Caco-2 (cell line): ENCODE data around the gene CIITA. TPM values are rescaled to one million over a fixed set of nuclear protein-coding genes. Genes with fewer than 3 reads are reported as not detected.
"Not testable (repeated sequence)": the region's sequence is repeated elsewhere in the genome, so short reads cannot be mapped to it uniquely, and the experiment has no call there.

Experiments used
- BruUV-seq: library from RNA; stranded (reverse); fragments of 400-500 nt; replicated peaks from 2 replicates; lab custom pipeline; 2021; lab: Mats Ljungman, UMichigan
- CTCF ChIA-PET: fragments of 300-600 bp; sonication (Branson Sonifier 250); formaldehyde crosslinking; loops from one replicate; lab custom pipeline; 2022; ENCODE audit warnings: antibody characterized with exemption; lab: Charles Lee
- POLR2A ChIA-PET: fragments of 300-600 bp; sonication (Branson Sonifier 250); formaldehyde crosslinking; loops from one replicate; lab custom pipeline; 2022; ENCODE audit warnings: antibody characterized with exemption; lab: Charles Lee
- DNase-seq, 2 experiments: peaks; one replicate each; pipeline versions ENCODE4 v3.0.0 to v3.0.0-alpha.2; 2020 to 2022
- H3K27me3 ChIP-seq: replicated peaks from 2 replicates; pipeline ENCODE4 v1.6.0; 2011; ENCODE audit warnings: low read length; ENCODE audit not compliant: control insufficient read depth, insufficient read depth
- H3K36me3 ChIP-seq: 2 replicates; pipeline ENCODE4 v1.5.1; 2011; ENCODE audit warnings: low read length; ENCODE audit not compliant: control insufficient read depth, insufficient read depth
- H3K4me1 ChIP-seq: fragments of 250-450 bp; sonication (Bioruptor Pico); 2 replicates; pipeline ENCODE4 v1.5.1; 2020; ENCODE audit warnings: mild to moderate bottlenecking
- H3K4me3 ChIP-seq: 2 replicates; pipeline ENCODE4 v1.5.1; 2011; ENCODE audit warnings: low read depth, mild to moderate bottlenecking, control low read depth, low read length
- H3K9me3 ChIP-seq: fragments of 250-450 bp; sonication (Bioruptor Pico); 2 replicates; pipeline ENCODE4 v1.5.1; 2020; ENCODE audit warnings: mild to moderate bottlenecking, moderate library complexity
- H3K27ac Mint-ChIP-seq: one replicate; pipeline ENCODE4 v1.8.0; 2022; ENCODE audit warnings: mixed read lengths; ENCODE audit not compliant: unreplicated experiment
- H3K27me3 Mint-ChIP-seq: one replicate; pipeline ENCODE4 v1.8.0; 2022; ENCODE audit warnings: mixed read lengths; ENCODE audit not compliant: insufficient read depth, unreplicated experiment
- H3K36me3 Mint-ChIP-seq: one replicate; pipeline ENCODE4 v1.8.0; 2022; ENCODE audit warnings: mild to moderate bottlenecking, mixed read lengths; ENCODE audit not compliant: insufficient read depth, unreplicated experiment
- H3K4me1 Mint-ChIP-seq: one replicate; pipeline ENCODE4 v1.8.0; 2022; ENCODE audit warnings: low read depth, mixed read lengths; ENCODE audit not compliant: unreplicated experiment
- H3K4me3 Mint-ChIP-seq: one replicate; pipeline ENCODE4 v1.8.0; 2022; ENCODE audit warnings: mild to moderate bottlenecking, moderate library complexity, mixed read lengths; ENCODE audit not compliant: unreplicated experiment
- H3K9me3 Mint-ChIP-seq: one replicate; pipeline ENCODE4 v1.8.0; 2022; ENCODE audit warnings: mixed read lengths; ENCODE audit not compliant: unreplicated experiment
- intact Hi-C: fragments of 100-400 bp; cut with micrococcal nuclease; formaldehyde crosslinking; loops from one replicate; pipeline ENCODE4 v1.10.0; 2022; ENCODE audit not compliant: unreplicated experiment
- total RNA-seq: library from RNA; stranded (reverse); gene quantifications from 2 replicates; pipeline ENCODE4 v1.2.3, GENCODE V29; 2022
- TF ChIP-seq, protein P1 (sequence below), 2 experiments: fragments of 200-600 bp in 1 of 2; IDR thresholded peaks; 1 replicate in 1 of 2; 2 replicates in 1 of 2; pipeline versions ENCODE4 v1.5.1 to v1.8.0; 2011 to 2022; ENCODE audit warnings: antibody characterized with exemption in 1 of 2, control low read depth in 1 of 2, inconsistent platforms in 1 of 2, low read depth in 1 of 2, low read length in 1 of 2, mild to moderate bottlenecking in 1 of 2, moderate library complexity in 1 of 2; ENCODE audit not compliant: insufficient read depth in 1 of 2, severe bottlenecking in 1 of 2, unreplicated experiment in 1 of 2

CIITA gene
- total RNA-seq, 1 experiment from 2014 or later, result 0.27 TPM

DNA sequence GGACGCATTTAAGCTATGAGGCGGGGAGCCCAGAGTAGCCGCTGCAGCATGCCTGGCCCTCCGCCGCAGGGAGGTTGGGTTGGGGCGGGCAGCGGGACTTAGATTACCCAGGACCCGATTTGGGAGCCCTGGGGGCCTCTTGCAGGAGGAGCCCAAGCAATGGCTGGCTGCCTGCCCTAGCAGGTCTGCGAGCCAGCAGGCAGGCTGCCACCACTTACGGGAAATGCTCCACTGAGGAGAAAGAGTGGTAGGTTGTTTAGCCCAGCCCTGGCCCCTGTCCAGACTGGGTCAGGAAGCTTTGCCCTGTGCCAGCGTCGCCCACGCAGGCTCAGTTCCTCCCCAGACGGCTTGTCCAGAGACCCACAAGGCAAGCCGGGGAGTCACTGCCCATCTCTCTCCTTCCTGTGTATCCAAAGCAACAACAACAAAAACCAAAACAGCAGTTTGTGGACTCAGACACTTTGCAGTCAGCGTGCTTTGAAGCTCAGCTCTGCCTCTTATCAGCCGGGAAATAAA is 48.1 kb upstream of the CIITA start:
- H3K4me1 Mint-ChIP-seq, result no peaks in the 10 kb centered on the region
- BruUV-seq, result no TSS peak
- ChIA-PET CTCF (no interaction called here), POLR2A (no interaction called here)
- no peaks in the 10 kb centered on the region for H3K36me3 ChIP-seq
- H3K27me3 ChIP-seq, result no peaks in the 10 kb centered on the region
- no peaks in the 10 kb centered on the region for H3K9me3 ChIP-seq
- no peak for DNase-seq
- no peak overlapping the region for H3K27ac Mint-ChIP-seq
- no peaks in the 10 kb centered on the region for H3K27me3 Mint-ChIP-seq
- H3K36me3 Mint-ChIP-seq, result no peaks in the 10 kb centered on the region
- no peaks in the 10 kb centered on the region for H3K9me3 Mint-ChIP-seq
- H3K4me1 ChIP-seq, result no peaks in the 10 kb centered on the region
- no peak overlapping the region for H3K4me3 Mint-ChIP-seq
- no peak overlapping the region for H3K4me3 ChIP-seq
- intact Hi-C loops, result no loop called here
- TF ChIP-seq, protein P1, sequence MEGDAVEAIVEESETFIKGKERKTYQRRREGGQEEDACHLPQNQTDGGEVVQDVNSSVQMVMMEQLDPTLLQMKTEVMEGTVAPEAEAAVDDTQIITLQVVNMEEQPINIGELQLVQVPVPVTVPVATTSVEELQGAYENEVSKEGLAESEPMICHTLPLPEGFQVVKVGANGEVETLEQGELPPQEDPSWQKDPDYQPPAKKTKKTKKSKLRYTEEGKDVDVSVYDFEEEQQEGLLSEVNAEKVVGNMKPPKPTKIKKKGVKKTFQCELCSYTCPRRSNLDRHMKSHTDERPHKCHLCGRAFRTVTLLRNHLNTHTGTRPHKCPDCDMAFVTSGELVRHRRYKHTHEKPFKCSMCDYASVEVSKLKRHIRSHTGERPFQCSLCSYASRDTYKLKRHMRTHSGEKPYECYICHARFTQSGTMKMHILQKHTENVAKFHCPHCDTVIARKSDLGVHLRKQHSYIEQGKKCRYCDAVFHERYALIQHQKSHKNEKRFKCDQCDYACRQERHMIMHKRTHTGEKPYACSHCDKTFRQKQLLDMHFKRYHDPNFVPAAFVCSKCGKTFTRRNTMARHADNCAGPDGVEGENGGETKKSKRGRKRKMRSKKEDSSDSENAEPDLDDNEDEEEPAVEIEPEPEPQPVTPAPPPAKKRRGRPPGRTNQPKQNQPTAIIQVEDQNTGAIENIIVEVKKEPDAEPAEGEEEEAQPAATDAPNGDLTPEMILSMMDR (IDR thresholded peaks at IDR 0.05; ENCODE audit: insufficient read depth in 1 of 2, low read depth in 1 of 2, low read length in 1 of 2, severe bottlenecking in 1 of 2, unreplicated experiment in 1 of 2), result no peak

- not testable (repeated sequence) for H3K27ac Mint-ChIP-seq
Observed at GRCh38 chr16:10829390-10830098, 47.5 kb upstream of the CIITA start.

GRCh38 chr16:10830240-10830639 is 46.8 kb upstream of the CIITA start:
- H3K9me3 ChIP-seq, CTCF ChIA-PET, H3K36me3 ChIP-seq, H3K4me1 ChIP-seq, intact Hi-C loops, H3K27ac Mint-ChIP-seq, H3K9me3 Mint-ChIP-seq, H3K36me3 Mint-ChIP-seq, H3K4me3 ChIP-seq, H3K4me1 Mint-ChIP-seq, H3K27me3 Mint-ChIP-seq, BruUV-seq, H3K4me3 Mint-ChIP-seq, H3K27me3 ChIP-seq, POLR2A ChIA-PET, DNase-seq: not testable (repeated sequence)

More at GRCh38 chr16:10829390-10830098, 47.5 kb upstream of the CIITA start:
- H3K4me3 Mint-ChIP-seq, H3K9me3 Mint-ChIP-seq, BruUV-seq, CTCF ChIA-PET, H3K9me3 ChIP-seq, intact Hi-C loops, H3K4me1 ChIP-seq, H3K4me3 ChIP-seq, DNase-seq, H3K36me3 Mint-ChIP-seq, POLR2A ChIA-PET, H3K4me1 Mint-ChIP-seq, H3K36me3 ChIP-seq, H3K27me3 Mint-ChIP-seq, H3K27me3 ChIP-seq: not testable (repeated sequence)
